ENCODE measurements around the gene RNF43.

Gene RNF43

DNA sequence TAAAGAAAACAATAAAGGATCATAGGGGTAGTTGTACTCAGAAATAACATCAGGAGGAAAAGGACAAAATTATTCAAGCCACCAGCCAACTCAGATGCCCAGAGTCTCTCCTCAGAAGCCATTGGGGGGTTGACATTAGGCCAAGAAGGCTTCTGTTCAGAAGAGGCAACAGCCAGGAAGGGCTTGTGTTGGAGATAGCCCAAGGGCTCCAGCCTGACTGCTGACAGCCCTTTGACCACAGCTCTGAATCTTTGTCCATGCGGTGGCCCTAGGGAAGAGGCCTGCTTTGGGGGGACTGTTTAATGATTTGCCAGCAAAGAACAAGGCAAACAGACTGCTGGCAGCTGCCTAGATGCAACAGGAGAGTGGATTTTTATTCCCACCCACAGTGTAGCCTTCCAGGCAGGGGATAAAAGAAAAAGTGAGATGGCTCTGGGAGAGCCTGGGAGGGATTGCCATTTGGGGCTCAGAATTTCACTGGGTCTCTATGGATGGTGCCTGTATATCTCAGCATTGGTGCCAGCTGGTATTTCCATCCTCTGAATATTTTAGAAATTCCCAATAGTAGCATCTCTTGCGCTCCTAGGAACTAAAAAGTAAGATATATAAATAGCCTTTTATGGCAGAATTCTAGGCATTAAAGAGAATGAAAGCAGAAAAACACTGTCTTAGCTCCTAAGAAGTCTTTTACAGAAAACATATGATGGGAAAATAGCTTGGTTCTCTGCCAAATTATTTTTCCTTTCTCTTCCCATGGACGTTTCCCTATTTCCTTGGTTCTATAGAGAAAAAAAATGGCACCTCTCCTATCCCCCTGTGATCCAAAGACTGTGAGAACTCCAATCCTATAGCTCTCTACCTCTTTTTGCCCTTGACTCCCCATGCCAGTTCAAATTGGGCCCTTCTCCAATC, 36.0 kb downstream of the RNF43 start:
- peak in 1 of 2 experiments; percentile 25 for DNase-seq

DNA sequence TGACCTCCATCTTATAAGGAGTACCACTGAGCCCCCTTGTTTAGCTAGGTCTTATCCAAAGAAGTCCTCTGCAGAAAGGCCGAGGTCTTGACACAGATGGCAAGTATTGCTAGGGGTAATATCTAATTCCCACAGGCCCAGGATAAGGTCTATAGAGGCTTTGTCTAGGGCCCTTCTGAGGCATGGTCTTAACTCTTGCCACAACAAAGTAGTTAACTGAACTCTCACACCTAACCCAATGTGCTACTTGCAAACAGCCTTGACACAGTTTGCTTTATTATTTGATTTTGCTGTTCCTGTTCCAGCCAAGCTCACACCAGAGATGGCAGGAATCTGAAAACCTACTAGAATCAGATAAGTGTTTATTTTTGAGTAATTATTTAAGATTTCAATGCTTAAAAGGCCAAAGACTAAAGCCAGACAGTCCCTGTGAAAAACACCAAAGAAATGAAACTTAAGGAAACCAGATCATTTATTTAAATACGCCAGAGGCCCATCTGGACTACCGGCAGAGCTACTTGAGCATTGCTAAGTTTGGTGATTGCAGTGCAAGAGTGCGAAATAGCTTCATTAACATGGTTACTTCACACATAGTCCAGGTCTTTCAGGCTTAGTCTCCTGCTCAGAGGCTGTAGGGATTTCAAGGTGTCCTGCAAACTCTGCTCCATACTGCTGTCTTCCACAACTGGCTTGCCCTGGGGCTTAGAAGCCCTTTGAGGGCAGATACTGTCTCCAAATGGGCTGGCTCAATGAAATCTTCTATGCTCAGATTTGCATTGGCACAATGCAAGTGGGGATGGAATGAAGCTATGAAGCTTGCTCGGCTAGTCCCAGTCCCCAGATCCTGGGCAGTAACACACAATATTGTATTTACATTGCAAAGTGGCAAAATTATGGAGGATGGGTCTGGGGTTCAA, 36.9 kb downstream of the RNF43 start:
- peak in 1 of 2 experiments; percentile 22 for DNase-seq

DNA sequence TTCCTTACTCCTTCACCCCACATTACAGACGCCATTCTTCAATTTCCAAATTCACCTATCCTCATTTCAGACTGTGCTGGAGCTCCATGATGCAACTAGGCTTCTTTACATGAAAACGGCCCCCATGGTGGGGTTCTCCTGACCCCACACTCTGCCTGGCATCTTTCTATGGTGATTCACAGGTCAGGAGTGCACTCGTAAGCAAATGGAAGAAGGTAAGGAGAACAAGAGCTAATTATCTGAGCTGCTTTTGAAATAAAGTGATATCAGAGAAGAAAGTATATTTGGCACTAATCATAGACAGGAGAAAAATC, 37.9 kb downstream of the RNF43 start:
- no peak for DNase-seq

DNA sequence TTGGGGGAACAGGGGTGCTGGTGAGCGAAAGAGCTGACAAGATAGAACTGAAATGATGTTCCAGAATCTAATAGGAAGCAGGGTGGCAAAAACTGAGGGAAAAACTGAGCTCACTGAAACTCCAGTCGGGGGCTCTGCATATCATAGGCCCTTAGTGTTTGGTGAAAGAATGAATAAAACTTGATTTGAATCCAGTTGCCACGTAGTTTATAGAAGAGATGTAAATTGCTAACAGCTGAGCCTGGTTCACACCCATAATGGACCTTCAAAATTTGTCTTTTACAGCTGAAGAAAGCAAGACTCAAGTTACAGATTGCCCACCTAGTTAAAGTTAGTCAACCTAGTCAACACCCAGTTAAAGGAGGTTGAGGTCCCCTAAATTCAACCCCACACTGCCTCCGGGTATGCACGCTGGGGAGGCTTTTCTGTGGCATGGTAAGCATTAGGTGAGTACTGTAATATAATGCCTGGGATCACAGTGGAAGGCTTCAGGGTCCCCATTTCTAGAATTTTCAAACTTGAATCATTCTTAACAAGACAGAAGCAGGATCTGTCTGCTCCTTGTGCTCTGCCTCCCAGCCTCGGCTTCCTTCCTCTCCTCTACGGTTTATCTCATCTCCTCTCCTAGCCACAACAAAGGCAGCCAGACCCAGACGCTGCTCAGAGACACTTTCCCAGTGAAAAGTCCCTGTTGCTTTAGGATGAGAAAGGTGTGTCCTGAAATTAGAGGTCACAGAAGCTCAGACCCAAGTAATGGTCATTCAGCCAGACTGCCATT, 38.4 kb downstream of the RNF43 start:
- no peak for DNase-seq

DNA sequence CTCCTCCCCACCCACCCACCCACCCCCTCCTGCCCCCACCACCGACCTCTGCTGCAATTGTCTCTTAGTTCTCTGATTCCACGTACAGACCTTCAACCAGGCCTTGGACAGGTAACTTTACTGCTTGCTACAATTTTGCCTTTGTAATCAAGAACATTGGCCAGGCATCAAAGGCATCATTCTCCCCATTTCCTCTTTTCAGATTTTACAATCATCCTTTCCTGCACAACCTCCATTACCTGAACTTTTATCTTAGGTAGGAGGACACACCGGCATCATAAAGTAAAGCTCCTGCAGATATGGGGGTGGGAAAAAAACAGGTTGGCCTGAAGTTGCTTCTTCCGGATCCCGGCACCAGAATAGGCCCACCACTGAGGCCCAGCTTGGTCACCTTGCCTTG, 39.7 kb downstream of the RNF43 start:
- DNase-seq, result no peak

DNA sequence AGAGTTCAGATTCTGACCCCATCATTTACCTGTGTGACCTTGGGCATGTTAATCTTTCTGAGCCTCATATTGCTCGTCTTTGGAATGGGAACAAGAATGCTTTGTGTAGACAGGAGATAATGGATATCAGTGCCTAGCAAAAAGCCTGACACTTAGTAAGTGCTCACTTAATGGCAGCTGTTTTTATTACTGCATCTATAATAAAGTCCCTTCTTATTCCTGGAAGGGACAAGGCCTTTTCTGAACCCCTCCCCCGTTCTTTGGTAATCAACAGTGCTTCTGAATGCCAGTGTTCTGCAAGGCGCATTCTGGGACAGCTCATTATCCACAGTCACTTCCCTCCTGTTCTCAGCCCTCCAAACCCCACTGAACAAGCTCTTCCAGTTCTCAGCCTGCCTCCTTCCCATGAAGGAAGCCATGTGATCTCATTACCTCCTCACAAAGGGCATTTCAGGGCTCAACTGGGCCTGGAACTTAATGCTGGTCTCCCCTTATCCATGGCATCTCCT, 40.2 kb downstream of the RNF43 start:
- DNase-seq, result peak in 1 of 2 experiments; percentile 57

DNA sequence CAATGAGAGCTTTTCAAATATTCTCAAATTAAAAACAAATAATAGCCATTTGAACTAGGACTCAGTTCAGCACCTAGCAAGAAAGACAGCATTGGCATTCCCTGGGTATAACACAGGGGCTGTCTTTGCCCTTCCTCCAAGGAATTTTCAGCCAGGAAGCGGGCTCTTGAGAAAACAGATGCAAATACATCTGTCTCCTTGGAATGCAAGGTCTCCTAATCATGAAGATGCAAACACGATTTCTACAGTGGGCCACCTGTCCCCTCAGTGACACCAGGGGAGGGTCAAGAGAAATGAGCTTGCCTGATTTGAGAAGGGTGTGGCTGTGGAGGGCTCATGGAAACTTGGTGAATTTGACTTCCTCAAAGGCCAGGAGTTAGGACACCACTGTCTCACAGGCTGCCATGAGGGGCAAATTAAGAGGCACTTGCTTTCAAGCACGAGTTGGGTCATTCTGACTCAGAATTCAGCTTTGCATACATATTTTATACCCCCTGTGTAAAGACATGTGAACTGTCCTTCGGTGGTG, 40.8 kb downstream of the RNF43 start:
- DNase-seq, result no peak

DNA sequence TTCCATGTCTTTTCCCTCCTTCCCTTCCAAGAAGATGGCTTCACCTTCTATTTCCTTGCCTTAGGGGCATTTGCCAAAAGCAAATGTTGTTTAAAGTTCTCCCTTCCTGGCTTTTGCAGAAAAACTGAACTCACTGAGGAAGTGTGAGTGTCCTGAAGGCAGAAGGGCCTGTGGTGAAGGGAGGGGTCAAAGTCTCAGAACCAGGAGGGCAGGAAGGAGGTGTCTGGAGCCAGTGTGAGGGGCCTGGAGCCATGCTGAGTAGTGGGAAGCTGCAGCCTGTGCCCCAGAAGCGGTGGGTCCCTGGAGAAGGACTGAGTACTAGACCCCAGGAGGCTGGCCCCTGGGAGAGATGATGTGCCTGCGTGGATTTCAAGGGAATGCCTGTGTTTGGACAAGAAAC, 41.5 kb downstream of the RNF43 start:
- DNase-seq, result no peak

DNA sequence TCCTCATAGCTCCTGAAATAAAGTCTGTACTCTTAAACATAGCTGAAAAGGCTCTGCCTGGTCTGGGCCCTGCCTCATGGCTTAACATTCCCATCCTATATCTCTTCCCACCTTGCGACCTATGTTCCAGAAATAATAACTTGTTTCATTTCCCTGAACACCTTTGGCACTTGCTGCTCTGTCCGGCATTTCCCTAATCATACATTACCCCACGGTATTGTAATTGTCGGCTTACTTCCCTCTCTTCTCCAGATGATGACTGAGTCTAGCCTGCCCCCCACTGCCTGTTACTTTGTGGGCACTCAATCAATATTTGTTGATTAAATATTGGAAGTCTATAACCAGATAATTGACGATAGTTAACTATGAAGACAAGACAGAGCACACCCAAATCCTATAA, 42.1 kb downstream of the RNF43 start:
- DNase-seq, result peak in 1 of 2 experiments; percentile 24

DNA sequence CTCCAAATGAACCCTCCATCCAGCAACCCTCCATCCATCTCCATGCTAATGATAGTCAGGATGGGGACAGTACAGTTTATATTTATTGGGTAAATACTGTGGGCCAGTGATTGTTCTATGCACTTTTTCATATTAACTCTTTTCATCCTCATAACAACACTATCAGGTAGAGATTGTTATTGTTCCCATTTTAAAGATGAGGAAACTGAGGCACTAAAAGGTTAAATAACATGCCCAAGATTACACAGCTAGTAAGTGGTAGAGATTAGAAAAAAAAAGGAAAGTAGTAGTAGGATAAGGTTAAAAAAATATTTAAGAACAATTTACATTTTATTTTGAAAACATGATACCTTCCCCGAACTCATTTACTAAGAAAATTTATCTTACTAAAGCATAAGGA, 43.4 kb downstream of the RNF43 start:
- DNase-seq, result no peak

DNA sequence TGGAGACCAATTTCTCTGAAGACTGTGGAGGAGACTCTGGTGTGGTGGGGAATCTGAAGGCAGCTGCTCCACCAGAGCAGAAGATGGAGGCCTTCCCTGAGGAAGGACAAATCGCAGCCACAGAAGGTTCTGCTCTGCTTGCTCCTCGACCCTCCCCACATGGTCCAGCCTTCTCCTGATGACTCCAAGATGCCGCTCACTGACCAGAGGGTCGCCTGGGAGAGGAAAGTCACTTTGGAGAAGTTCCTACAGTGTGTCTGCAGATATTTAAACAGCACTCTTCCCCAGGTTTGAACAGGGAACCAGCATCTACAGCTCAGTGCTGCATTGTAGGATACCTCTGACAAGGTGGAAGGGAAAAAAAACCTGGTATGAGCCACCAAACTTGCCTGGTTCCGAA, 44.3 kb downstream of the RNF43 start:
- no peak for DNase-seq

DNA sequence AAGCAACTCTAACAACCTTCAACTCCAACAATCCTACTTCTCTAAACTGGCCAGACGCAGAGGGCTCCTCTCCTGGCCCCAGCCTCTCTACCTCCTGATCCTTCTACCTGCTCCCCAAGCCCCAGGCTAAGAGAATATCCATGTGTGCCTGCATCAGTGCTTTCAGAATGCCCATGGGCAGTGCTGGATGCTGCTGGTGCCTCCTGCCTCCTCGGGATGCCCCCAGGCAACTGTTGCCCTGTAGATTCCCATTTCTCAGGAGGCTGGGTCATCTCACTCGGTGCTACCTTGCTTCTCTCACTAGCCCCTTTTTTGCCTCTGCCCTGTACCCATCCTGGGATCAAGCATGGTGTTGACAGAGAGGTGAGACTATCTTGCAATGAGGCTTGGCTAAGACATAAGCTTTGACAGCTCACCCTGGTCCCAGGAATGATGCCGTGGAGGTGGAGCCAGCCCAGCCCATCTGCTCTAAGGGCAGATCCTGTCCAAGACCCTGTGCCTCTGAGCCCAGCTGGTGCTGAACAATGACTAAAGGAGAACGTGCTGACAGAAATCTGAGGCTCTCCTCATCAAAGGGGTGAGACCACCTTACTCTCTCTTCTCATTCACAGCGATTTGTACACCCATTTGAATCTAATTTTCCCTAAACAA, 45.9 kb downstream of the RNF43 start:
- DNase-seq, result no peak

DNA sequence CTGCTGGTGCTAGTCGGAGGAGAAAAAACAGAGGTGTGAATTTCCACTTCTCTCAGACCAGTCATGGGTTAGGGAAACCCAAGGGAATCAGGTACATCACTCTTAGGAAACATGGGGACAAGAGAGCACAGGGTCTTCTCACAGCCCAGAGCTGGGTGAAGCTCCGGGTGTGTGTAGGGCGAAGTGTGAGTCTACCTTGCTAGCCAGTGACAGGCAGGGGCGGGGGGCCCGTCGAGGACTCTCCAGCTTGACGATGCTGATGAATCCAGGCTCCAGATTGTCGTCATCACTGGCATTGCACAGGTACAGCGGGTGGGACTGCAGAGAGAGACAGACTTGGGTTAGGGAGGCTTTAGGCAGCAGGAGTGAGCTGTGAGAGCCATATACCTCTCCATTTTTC, 46.6 kb downstream of the RNF43 start:
- DNase-seq, result no peak

DNA sequence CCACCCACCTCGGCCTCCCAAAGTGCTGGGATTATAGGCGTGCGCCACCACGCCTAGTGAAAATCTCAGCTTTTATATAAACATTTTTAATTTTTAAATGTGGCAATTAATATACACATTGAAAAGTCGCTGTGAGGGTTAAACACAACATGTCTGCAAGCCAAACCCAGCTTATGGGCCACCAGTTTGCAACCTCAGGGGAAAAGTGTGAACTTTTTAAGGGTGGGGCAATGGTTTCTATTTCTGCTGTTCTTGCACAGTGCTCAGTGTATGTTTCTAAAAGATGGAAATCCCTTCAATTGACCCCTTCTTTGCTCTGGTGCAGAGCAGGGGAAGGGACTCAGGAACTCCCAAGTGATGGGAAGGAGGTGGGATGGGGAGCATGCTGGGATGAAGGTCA, 47.0 kb downstream of the RNF43 start:
- no peak for DNase-seq

DNA sequence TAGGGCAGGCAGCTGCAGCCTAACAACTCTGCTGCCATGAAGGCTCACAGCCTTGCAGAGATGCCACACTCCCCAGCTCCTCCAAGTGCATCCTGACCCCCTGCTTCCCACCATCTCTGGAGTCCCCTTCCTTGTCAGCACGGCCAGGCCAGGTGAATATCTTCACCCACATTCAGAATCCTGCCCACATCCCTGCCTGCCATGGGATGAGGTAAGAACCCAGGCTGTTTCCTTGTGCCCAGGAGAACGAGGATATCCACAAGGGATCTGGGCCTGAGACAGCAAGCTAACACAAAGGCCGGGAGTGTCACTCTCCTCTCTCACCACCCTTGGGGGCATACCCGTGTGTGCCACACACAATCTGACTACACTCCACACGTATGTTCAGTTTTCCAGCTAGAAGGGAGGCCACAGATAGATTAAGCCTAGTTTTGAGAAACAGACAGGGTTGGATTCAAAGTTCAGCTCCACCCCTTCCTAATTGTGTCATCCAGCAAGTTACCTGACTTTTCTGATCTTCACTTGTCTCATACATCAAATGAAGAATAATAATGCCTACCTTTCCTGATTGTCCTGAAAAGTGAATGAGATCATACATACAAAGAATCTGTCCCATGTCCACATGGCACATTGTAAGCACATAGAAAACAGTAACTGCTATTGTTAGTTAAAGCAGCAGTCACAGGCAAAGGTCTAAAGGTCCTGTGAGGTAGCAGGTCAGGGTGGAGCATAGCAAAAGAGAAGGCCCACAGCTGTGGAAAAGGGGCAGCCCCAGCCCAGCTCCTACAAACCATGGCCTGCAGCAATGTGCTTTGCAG, 47.9 kb downstream of the RNF43 start:
- no peak for DNase-seq

DNA sequence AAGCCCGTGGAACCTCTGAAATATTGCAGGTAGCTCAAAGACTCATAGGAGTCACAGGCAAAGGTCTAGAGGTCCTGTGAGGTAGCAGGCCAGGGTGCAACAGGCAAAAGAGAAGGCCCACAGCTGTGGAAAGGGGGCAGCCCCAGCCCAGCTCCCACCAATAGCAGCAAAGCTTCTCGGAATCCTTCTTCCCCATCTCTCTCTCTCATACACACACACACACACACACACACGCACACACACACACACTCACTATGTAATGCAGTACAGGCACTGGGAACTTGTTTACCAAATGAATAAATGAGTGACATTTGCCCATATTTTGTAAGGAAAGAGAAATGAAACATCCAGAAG, 48.5 kb downstream of the RNF43 start:
- DNase-seq, result no peak

Measured in NCI-H526 (cell line).